Brain microvascular endothelial cell (primary cell): ENCODE data around the gene VAMP1.

Experiments
- DNase-seq: peaks from one replicate; pipeline ENCODE4 v3.0.0-alpha.2; 2020
- H3K27ac ChIP-seq: fragments of 250-450 bp; sonication (Bioruptor Pico); 2 replicates; pipeline ENCODE4 v1.5.1; 2020; ENCODE audit warnings: mild to moderate bottlenecking, moderate library complexity
- H3K27me3 ChIP-seq: fragments of 250-450 bp; sonication (Bioruptor Pico); replicated peaks from 2 replicates; pipeline ENCODE4 v1.5.1; 2020; ENCODE audit warnings: mild to moderate bottlenecking
- H3K36me3 ChIP-seq: fragments of 250-450 bp; sonication (Bioruptor Pico); replicated peaks from 2 replicates; pipeline ENCODE4 v1.5.1; 2020; ENCODE audit warnings: mild to moderate bottlenecking
- H3K4me3 ChIP-seq: 2 replicates; pipeline ENCODE4 v1.5.1; 2011; ENCODE audit warnings: low read depth, mild to moderate bottlenecking, control low read depth, low read length, moderate library complexity
- in situ Hi-C: cut with HindIII; loops from 2 replicates; pipeline ENCODE4 v1.10.0; 2017; ENCODE audit warnings: low sequenced_read_pairs, low pct_ligation_motif_present
- TF ChIP-seq, protein P1 (sequence below): IDR thresholded peaks from 2 replicates; pipeline ENCODE4 v1.5.1; 2011; ENCODE audit warnings: low read depth, mild to moderate bottlenecking, moderate library complexity, low read length, control low read depth, inconsistent platforms; ENCODE audit errors: missing control alignments

VAMP1 gene

DNA sequence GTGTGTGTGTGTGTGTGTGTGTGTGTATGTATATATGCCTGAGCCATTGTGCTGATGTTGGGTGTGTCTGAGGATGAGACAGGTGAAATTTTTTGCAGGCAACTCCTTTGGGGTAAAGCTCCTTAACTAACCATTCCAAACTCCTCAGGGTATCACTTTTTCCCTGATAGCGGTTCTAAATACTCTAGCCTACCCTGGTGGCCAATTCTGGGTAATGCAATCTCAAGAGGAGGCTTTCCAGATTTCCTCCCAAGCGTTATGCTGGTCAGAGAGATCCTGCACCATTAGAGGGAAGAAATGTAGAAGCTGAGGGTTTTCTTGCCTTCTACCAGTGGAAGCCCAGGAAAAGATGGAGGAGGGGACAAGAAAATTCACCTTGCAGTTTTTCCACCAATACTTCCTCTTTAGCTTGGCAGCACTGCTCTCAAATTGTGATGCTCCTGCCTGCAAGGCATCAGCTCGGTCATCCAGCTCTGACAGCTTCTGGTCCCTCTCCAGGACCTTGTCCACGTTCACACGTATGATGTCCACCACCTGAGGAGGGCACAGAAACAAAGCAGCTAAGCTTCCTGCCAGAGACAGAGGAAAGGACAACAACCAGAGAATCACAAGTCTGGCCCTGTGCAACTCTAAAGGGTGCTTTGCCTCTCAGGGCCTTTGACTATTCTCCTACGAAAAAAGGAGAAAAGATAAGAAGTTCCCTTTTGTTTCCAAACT is 4.9 kb downstream of the VAMP1 start:
- no peak overlapping the region for H3K4me3 ChIP-seq
- TF ChIP-seq, protein P1, sequence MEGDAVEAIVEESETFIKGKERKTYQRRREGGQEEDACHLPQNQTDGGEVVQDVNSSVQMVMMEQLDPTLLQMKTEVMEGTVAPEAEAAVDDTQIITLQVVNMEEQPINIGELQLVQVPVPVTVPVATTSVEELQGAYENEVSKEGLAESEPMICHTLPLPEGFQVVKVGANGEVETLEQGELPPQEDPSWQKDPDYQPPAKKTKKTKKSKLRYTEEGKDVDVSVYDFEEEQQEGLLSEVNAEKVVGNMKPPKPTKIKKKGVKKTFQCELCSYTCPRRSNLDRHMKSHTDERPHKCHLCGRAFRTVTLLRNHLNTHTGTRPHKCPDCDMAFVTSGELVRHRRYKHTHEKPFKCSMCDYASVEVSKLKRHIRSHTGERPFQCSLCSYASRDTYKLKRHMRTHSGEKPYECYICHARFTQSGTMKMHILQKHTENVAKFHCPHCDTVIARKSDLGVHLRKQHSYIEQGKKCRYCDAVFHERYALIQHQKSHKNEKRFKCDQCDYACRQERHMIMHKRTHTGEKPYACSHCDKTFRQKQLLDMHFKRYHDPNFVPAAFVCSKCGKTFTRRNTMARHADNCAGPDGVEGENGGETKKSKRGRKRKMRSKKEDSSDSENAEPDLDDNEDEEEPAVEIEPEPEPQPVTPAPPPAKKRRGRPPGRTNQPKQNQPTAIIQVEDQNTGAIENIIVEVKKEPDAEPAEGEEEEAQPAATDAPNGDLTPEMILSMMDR, result peak; percentile 89
- peaks cover 23% of the 10 kb centered on the region for H3K36me3 ChIP-seq
- in situ Hi-C loops, result no loop called here
- peak; percentile 64 for DNase-seq
- H3K27me3 ChIP-seq, result no peaks in the 10 kb centered on the region
- H3K27ac ChIP-seq, result no peak overlapping the region

DNA sequence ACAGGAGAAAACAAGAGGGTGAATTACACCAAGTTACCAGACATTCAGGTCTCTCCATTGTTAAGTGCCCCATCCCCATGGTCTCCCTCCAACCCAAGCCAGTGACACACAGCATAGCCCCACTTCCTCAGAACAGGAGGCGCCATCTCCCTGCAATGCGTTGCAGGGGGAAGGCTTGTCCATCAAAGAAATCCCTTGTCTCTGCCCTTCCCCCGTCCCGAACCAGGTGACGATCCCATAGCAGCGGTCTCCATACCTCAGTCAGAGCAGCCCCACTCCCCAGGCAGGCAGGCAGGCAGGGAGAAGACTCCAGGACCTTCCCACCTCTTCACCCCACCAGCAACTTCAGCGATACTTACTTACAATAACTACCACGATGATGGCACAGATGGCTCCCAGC is 5.9 kb downstream of the VAMP1 start:
- Histone ChIP-seq H3K27me3 (no peaks in the 10 kb centered on the region), H3K27ac (no peak overlapping the region), H3K4me3 (no peak overlapping the region), H3K36me3 (peaks cover 31% of the 10 kb centered on the region)
- DNase-seq, result no peak
- in situ Hi-C loops, result no loop called here
- TF ChIP-seq, protein P1, result no peak

DNA sequence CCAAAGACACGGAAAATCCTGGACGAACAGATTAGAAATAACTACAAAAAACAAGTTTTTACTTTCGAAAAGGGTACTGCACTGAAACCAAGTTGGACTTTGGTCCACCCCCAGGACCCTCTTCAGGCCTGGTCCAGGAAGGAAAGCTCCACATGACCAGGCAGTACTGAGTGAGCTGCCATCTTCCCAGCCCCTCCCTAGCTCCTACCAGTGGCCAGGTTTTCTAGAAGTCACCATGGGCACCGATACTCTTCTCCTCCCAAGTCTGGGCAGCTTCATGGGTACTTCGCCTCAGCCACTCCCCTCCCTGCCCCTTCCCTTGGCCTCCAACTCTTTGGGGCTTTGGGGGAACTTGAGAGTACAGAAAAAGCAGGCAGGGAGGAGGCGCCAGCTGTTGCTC is 6.6 kb downstream of the VAMP1 start:
- peaks cover 33% of the 10 kb centered on the region for H3K36me3 ChIP-seq
- no peak for DNase-seq
- no peaks in the 10 kb centered on the region for H3K27me3 ChIP-seq
- H3K27ac ChIP-seq, result no peak overlapping the region
- in situ Hi-C loops, result no loop called here
- H3K4me3 ChIP-seq, result no peak overlapping the region
- TF ChIP-seq, protein P1, result no peak

DNA sequence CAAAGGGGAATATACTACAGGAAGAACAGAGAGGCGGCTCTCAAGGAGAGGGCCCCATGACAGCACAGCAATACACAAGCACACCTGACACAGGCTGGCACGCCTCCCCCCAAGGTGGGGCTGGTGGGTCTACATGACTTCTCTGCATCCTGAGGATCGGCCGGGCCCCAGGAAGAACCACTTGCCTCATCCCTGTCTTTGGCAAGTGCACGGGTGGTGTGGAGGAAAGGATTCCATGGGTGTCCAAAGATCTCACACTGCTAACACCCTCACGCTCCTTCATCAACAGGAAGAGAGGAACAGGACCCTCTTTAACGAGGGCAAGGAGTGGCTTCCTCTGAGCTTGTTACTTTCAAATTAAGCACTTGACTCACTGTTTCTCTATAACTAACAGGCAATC is 7.3 kb downstream of the VAMP1 start:
- Histone ChIP-seq H3K27me3 (no peaks in the 10 kb centered on the region), H3K36me3 (peaks cover 33% of the 10 kb centered on the region), H3K27ac (no peak overlapping the region), H3K4me3 (no peak overlapping the region)
- in situ Hi-C loops, result no loop called here
- DNase-seq, result no peak
- TF ChIP-seq, protein P1, result no peak

DNA sequence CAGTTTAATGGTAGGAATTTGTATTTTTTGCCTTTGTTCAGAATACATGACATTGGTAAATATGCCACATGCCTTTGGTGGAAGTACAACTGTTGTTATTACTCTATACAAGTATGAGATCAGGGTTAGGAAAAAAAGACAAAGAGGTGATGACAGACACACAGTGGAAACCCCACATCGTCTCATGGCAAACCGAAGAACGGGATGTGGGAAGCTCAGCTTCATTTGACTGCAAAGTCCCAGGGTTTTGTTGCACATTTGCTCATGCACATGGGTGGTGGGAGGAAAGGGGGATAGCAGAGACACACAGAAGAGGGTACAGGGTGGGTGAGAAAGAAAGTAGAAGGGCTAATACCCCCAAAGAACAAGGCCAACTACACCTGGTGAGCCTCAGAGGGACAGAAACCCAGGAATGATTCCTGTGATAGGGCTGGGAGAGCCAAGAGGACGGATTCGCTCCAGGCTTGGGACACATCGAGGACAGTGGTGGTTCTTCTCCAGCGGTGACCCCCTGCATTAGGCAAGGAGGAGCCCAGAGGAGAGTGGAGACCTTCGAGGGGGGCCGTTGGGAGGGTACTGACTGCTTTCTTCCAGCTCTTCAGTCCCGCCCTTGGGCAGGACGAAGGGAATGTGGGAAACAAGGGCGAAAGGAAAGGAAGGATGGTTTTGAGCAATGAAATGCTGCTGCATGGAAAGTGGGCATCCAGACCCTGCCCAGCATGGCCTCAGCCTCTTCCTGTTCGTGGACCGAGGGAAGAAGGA is 8.1 kb downstream of the VAMP1 start:
- Histone ChIP-seq H3K4me3 (no peak overlapping the region), H3K27ac (no peak overlapping the region), H3K27me3 (no peaks in the 10 kb centered on the region), H3K36me3 (peaks cover 39% of the 10 kb centered on the region)
- DNase-seq, result no peak
- TF ChIP-seq, protein P1, result no peak
- in situ Hi-C loops, result no loop called here
